Measurements from ENCODE around the gene DAAM1.

DAAM1 gene

DNA sequence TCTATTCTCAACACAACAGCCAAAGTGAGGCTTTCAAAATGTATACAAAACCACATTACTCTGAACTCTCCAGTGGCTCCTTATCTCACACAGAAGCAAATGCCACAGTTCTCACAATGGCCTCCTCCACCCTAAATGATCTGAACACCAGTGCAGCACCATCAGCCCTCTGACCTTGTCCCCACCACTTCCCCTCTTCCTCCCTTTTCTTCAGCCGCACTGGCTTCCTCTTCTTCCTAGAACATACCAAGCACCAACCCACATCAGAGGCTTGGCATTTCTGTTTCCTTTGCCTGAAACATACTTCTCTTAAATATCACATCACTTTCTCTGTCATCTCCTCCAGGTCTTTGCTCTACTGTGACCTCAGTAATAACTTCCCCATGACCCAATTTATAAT lies 210.4 kb downstream of the DAAM1 start:
- DNase-seq (ENCODE audit: insufficient read length, low spot score) (no peak), FAIRE-seq (no peak)
- TF ChIP-seq, protein P1, sequence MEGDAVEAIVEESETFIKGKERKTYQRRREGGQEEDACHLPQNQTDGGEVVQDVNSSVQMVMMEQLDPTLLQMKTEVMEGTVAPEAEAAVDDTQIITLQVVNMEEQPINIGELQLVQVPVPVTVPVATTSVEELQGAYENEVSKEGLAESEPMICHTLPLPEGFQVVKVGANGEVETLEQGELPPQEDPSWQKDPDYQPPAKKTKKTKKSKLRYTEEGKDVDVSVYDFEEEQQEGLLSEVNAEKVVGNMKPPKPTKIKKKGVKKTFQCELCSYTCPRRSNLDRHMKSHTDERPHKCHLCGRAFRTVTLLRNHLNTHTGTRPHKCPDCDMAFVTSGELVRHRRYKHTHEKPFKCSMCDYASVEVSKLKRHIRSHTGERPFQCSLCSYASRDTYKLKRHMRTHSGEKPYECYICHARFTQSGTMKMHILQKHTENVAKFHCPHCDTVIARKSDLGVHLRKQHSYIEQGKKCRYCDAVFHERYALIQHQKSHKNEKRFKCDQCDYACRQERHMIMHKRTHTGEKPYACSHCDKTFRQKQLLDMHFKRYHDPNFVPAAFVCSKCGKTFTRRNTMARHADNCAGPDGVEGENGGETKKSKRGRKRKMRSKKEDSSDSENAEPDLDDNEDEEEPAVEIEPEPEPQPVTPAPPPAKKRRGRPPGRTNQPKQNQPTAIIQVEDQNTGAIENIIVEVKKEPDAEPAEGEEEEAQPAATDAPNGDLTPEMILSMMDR (IDR thresholded peaks at IDR 0.05; ENCODE audit: insufficient read depth, missing control alignments) = no peak

DNA sequence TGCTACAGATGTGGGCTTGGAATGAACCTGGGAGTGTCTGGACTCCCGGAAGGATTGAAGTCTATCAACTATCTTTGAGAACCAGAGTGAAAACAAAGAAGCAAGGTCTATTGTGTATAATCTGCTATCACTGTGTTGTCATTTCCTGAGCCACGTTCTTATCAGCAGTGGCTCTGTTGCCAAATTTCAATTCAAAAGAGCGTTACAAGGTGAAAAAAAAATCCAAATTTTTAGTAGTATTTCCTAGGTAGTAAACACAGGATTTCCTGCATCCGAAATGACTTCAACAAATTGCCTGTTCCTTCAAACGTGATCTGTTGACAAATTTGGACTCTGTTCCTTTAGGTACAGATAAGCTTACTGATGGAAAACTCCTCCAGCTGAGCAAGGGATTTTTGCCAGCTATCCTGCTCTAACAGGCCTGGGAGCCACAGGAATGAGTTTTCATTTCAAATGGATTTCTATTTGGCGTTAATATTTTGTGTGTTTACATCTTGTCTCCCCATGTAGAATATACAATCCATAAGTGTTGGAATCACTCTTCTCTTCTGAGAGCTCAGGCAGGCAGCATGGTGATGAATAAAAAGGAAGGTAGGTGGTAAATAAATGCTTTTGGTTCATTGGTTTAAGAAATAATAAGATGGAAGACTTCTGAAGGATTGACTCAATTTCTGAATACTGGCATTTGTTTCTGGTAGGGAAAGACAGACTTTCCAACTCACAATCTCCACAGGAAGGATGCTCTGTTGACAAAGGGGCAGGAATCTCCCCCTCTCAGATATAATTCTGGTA lies 218.2 kb downstream of the DAAM1 start:
- FAIRE-seq = no peak
- TF ChIP-seq, protein P1 (IDR thresholded peaks at IDR 0.05; ENCODE audit: insufficient read depth, missing control alignments) = no peak
- no peak for DNase-seq (ENCODE audit: insufficient read length, low spot score)

- FAIRE-seq = no peak
- DNase-seq (ENCODE audit: insufficient read length, low spot score) = no peak
- TF ChIP-seq, protein P1 (IDR thresholded peaks at IDR 0.05; ENCODE audit: insufficient read depth, missing control alignments) = no peak
These were observed 219.0 kb downstream of the DAAM1 start for GRCh38 chr14:59407246-59408010.

- FAIRE-seq (no peak), DNase-seq (ENCODE audit: insufficient read length, low spot score) (no peak)
- TF ChIP-seq, protein P1 (IDR thresholded peaks at IDR 0.05; ENCODE audit: insufficient read depth, missing control alignments) = no peak
These were observed 227.6 kb downstream of the DAAM1 start for GRCh38 chr14:59415836-59416602.

DNA sequence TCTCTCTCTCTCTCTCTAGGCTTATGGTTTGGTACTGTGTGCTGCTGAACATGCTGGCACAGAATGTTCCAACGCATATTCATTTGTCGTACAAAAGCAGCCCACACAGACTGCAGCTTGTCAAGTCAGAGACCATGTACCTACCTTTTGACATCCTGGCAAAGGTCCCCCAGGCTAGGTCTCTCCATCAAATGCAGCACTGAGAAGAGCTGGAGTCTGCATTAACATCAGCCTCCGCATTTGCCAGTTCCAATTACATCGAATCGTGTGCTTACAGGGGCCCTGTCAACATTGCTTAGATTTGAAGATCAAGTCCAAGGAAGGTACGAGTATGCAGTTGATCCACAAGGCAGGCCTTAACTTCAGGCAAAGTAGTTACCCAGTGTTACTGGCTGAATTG lies 228.8 kb downstream of the DAAM1 start:
- DNase-seq (ENCODE audit: insufficient read length, low spot score) = no peak
- TF ChIP-seq, protein P1 (IDR thresholded peaks at IDR 0.05; ENCODE audit: insufficient read depth, missing control alignments) = no peak
- FAIRE-seq = no peak

DNA sequence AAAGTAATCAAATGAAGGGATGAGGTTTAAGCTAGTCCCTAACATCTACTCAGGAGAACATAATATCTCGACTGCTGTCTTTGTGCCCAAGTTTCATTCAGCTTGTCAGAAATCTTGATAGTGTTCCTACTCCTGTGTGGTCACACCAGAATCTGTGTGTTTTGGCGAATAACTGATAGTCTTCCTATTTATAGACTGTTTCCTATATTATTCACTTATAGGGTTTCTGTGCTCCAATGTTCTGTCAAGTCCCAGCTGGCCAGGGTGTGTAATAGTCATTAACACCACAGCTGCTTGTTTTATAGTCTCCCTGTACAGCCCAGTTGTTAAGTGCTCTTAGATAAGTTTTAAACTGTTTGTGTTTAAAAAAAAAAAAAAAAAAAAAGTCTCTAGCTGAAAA lies 230.8 kb downstream of the DAAM1 start:
- TF ChIP-seq, protein P1 (IDR thresholded peaks at IDR 0.05; ENCODE audit: insufficient read depth, missing control alignments) = no peak
- FAIRE-seq (no peak), DNase-seq (ENCODE audit: insufficient read length, low spot score) (no peak)

Data from D721Med (cell line).